GM23248 (cell line): ENCODE data around the gene WNK2. TPM values are rescaled to one million over a fixed set of nuclear protein-coding genes. Genes with fewer than 3 reads are reported as not detected.

Experiments
- DNase-seq: peaks from one replicate; pipeline ENCODE4 v3.0.0-alpha.2; 2015
- H2AFZ ChIP-seq: fragments of 200-600 bp; sonication (generic); 2 replicates; pipeline ENCODE4 v1.6.1; 2016; ENCODE audit warnings: antibody characterized with exemption
- H3F3A ChIP-seq: fragments of 200-600 bp; sonication (generic); 2 replicates; pipeline ENCODE4 v1.6.1; 2016; ENCODE audit warnings: mild to moderate bottlenecking, antibody characterized with exemption, mixed run types; ENCODE audit not compliant: insufficient read depth
- H3K27ac ChIP-seq: fragments of 200-600 bp; sonication (generic); 2 replicates; pipeline ENCODE4 v1.5.1; 2016; ENCODE audit warnings: mild to moderate bottlenecking
- H3K27me3 ChIP-seq: fragments of 200-600 bp; sonication (generic); replicated peaks from 2 replicates; pipeline ENCODE4 v1.6.1; 2016; ENCODE audit warnings: mild to moderate bottlenecking; ENCODE audit not compliant: insufficient read depth
- H3K36me3 ChIP-seq: fragments of 200-600 bp; sonication (generic); 2 replicates; pipeline ENCODE4 v1.6.1; 2016; ENCODE audit warnings: low read depth, mild to moderate bottlenecking
- H3K4me1 ChIP-seq: fragments of 200-600 bp; sonication (generic); 2 replicates; pipeline ENCODE4 v1.6.1; 2016; ENCODE audit warnings: mild to moderate bottlenecking; ENCODE audit not compliant: insufficient read depth
- H3K4me2 ChIP-seq: fragments of 200-600 bp; sonication (generic); one replicate; pipeline ENCODE4 v1.6.1; 2016; ENCODE audit warnings: mild to moderate bottlenecking; ENCODE audit not compliant: unreplicated experiment
- H3K4me3 ChIP-seq: fragments of 200-600 bp; sonication (generic); 2 replicates; pipeline ENCODE4 v1.5.1; 2016; ENCODE audit warnings: mild to moderate bottlenecking
- H3K79me2 ChIP-seq: fragments of 200-600 bp; sonication (generic); 2 replicates; pipeline ENCODE4 v1.6.1; 2016; ENCODE audit warnings: mild to moderate bottlenecking; ENCODE audit not compliant: insufficient read depth
- H3K9ac ChIP-seq: fragments of 200-600 bp; sonication (generic); 2 replicates; pipeline ENCODE4 v1.6.1; 2016; ENCODE audit warnings: mild to moderate bottlenecking
- H3K9me2 ChIP-seq: fragments of 200-600 bp; sonication (generic); 2 replicates; pipeline ENCODE4 v1.6.1; 2016; ENCODE audit warnings: mixed run types, mild to moderate bottlenecking, moderate library complexity; ENCODE audit not compliant: insufficient read depth
- H3K9me3 ChIP-seq: fragments of 200-600 bp; sonication (generic); one replicate; pipeline ENCODE4 v1.6.1; 2017; ENCODE audit warnings: low read depth
- H4K20me1 ChIP-seq: fragments of 200-600 bp; sonication (generic); 2 replicates; pipeline ENCODE4 v1.6.0; 2016; ENCODE audit not compliant: insufficient read depth
- EZH2 ChIP-seq: fragments of 200-600 bp; sonication (generic); IDR thresholded peaks from 2 replicates; pipeline ENCODE4 v1.6.1; 2018; ENCODE audit warnings: antibody characterized with exemption, mild to moderate bottlenecking; ENCODE audit not compliant: insufficient read depth, poor library complexity, severe bottlenecking
- EZH2phosphoT487 ChIP-seq: fragments of 200-600 bp; sonication (generic); IDR thresholded peaks from 2 replicates; pipeline ENCODE4 v1.6.1; 2018; ENCODE audit warnings: antibody characterized with exemption, moderate library complexity, mild to moderate bottlenecking, low read depth; ENCODE audit not compliant: insufficient read depth
- WGBS, 2 experiments: methylation state at CpG; one replicate each; pipeline ENCODE4 v1.1.6; 2015 to 2017; ENCODE audit warnings: low lambda C conversion rate in 2 of 2, low coverage in 1 of 2; ENCODE audit errors: missing lambda C conversion rate in 2 of 2; 5-methylcytosine and 5-hydroxymethylcytosine counted together
- in situ Hi-C: fragments of 300-500 bp; cut with MboI; formaldehyde crosslinking; loops from 2 replicates; pipeline ENCODE4 v1.15.0; 2020
- polyA plus RNA-seq: library from polyadenylated mRNA; unstranded; fragments of >200 nt; fragmentation: Nextera tagmentation; extraction: Ambion mirVana; gene quantifications from 2 replicates; pipeline ENCODE4 v1.2.1, GENCODE V29; 2016
- total RNA-seq: library from RNA; depleted of rRNA; stranded (reverse); fragments of >200 nt; shearing (Covaris generic); gene quantifications from 2 replicates; pipeline ENCODE4 v1.2.3, GENCODE V29; 2014

WNK2 gene
- total and polyA plus RNA-seq, 2 experiments from 2014 or later = not detected

DNA sequence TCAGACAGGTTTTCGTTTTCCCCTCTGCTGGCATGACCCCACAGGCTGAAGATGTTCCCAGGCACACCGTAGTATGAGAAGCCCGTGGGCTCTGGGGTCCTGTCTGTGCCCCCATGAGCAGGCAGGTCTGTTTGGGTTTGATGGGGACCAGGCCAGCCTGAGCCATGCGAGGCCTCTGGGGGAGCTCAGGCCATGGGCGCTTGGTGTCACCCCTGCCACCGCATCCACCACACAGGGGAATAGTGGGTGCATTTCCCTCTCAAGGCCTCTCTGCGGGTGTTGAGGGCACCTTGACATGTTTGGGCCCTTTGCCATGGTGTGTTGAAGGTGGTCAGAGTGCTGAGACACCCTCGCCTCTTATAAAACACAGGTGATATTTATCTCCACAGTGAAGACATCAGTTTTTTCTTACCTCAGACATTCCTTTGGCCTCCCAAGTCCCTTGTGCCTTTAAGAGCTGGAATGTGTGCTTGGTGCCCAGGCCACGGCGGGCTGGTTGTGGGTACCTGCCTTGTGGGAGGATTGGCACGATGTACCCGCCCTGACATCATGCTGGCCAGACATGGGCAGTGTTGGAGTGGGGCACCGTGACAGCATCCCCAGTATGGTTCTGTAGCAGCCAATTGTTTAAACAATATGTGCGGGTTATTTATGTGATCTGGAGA lies 68.3 kb downstream of the WNK2 start:
- H3K36me3 ChIP-seq = no peaks in the 10 kb centered on the region
- no peaks in the 10 kb centered on the region for H3K9me2 ChIP-seq
- H3K4me1 ChIP-seq = no peaks in the 10 kb centered on the region
- no peaks in the 10 kb centered on the region for H4K20me1 ChIP-seq
- TF ChIP-seq EZH2phosphoT487 (no peak), EZH2 (no peak)
- no peak for DNase-seq
- H3K27me3 ChIP-seq = no peaks in the 10 kb centered on the region
- H3K9me3 ChIP-seq = no peaks in the 10 kb centered on the region
- H3F3A ChIP-seq = no peaks in the 10 kb centered on the region
- no peak overlapping the region for H2AFZ ChIP-seq
- in situ Hi-C loops = no loop called here
- no peaks in the 10 kb centered on the region for H3K79me2 ChIP-seq
- no peak overlapping the region for H3K4me3 ChIP-seq
- H3K4me2 ChIP-seq = no peak overlapping the region
- H3K9ac ChIP-seq = no peak overlapping the region
- WGBS, 2 experiments = 59 to 66% methylated on average over 14 of the region's 14 CpGs
- H3K27ac ChIP-seq = no peak overlapping the region

DNA sequence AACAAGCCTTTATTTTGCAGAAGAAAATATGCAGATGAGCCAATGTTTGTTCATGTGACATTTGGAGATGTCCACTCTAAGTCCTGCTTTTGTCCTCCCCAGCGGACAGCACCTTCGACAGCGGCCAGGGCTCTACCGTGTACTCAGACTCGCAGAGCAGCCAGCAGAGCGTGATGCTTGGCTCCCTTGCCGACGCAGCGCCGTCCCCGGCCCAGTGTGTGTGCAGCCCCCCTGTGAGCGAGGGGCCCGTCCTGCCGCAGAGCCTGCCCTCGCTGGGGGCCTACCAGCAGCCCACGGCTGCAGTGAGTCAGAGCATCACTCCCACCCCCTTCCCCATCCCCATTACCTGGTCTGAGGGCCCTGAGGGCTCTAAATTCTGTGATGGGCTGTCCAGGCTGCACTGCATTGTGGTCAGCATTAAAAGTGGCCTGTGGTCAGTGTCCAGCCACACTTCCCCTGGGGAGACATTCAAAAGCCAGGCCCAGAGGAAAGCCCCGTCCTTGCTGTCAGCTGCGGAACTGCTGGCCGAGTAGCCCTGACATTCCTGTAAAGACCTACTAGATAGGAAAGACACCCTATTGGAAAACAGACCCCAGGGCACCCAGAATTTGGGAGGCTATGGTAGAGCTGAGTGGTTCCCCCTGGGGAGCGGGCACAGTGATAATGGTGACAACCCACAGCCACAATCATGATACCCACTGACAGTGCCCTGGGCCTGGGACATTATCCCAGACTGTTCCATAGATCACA lies 69.0 kb downstream of the WNK2 start:
- Histone ChIP-seq H4K20me1 (no peaks in the 10 kb centered on the region), H3K9ac (no peak overlapping the region), H2AFZ (no peak overlapping the region), H3K36me3 (no peaks in the 10 kb centered on the region), H3K4me3 (no peak overlapping the region), H3K4me1 (no peaks in the 10 kb centered on the region), H3K27me3 (no peaks in the 10 kb centered on the region), H3K27ac (no peak overlapping the region), H3K79me2 (no peaks in the 10 kb centered on the region), H3K4me2 (no peak overlapping the region), H3K9me2 (no peaks in the 10 kb centered on the region), H3F3A (no peaks in the 10 kb centered on the region), H3K9me3 (no peaks in the 10 kb centered on the region)
- WGBS, 2 experiments = 76 to 77% methylated on average over 20 of the region's 20 CpGs
- no peak for DNase-seq
- no peak for TF ChIP-seq EZH2phosphoT487
- TF ChIP-seq EZH2 = no peak
- in situ Hi-C loops = no loop called here

GRCh38 chr9:93253633-93254032 lies 69.7 kb downstream of the WNK2 start:
- H4K20me1 ChIP-seq = no peaks in the 10 kb centered on the region
- in situ Hi-C loops = no loop called here
- H3K4me2 ChIP-seq = no peak overlapping the region
- H3K27ac ChIP-seq = no peak overlapping the region
- H3K9me3 ChIP-seq = no peaks in the 10 kb centered on the region
- H3K9me2 ChIP-seq = no peaks in the 10 kb centered on the region
- H3F3A ChIP-seq = no peaks in the 10 kb centered on the region
- no peak overlapping the region for H3K4me3 ChIP-seq
- no peak for DNase-seq
- no peak overlapping the region for H2AFZ ChIP-seq
- no peak for TF ChIP-seq EZH2
- no peak for TF ChIP-seq EZH2phosphoT487
- no peaks in the 10 kb centered on the region for H3K4me1 ChIP-seq
- H3K27me3 ChIP-seq = no peaks in the 10 kb centered on the region
- no peaks in the 10 kb centered on the region for H3K79me2 ChIP-seq
- H3K36me3 ChIP-seq = no peaks in the 10 kb centered on the region
- H3K9ac ChIP-seq = no peak overlapping the region
- WGBS, 2 experiments = 70 to 72% methylated on average over 10 of the region's 10 CpGs

DNA sequence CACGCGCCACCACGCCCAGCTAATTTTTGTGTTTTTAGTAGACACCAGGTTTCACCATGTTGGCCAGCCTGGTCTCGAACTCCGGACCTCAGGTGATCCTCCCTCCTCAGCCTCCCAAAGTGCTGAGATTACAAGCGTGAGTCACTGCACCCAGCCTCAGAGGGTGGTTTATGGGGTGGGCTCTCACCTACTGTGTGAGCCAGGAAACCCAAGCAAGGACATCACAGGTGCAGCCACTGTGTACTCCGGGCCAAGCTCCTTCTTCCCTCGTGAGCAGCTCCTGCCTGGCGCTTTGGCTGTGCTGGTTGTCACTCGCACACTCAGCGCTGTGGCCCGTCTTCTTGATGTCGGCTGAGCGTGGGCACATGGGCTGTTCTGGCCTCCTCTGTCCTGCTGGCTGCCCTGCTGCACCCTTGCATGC lies 70.1 kb downstream of the WNK2 start:
- Histone ChIP-seq H3K4me2 (no peak overlapping the region), H3K9me2 (no peaks in the 10 kb centered on the region), H3K79me2 (no peaks in the 10 kb centered on the region), H3K4me3 (no peak overlapping the region), H3K27me3 (no peaks in the 10 kb centered on the region), H3K36me3 (no peaks in the 10 kb centered on the region), H2AFZ (no peak overlapping the region), H3K4me1 (no peaks in the 10 kb centered on the region), H3K27ac (no peak overlapping the region), H3K9me3 (no peaks in the 10 kb centered on the region), H4K20me1 (no peaks in the 10 kb centered on the region), H3F3A (no peaks in the 10 kb centered on the region), H3K9ac (no peak overlapping the region)
- 82 to 87% methylated on average over 14 of the region's 14 CpGs for WGBS, 2 experiments
- DNase-seq = no peak
- in situ Hi-C loops = no loop called here
- no peak for TF ChIP-seq EZH2
- no peak for TF ChIP-seq EZH2phosphoT487
